Smooth muscle cell (in vitro differentiated cells): Measurements from ENCODE around the gene SPATA21. TPM values are rescaled to one million over a fixed set of nuclear protein-coding genes. Genes with fewer than 3 reads are reported as not detected.

Source experiments
- DNase-seq: peaks from one replicate; lab custom pipeline; 2025; ENCODE audit not compliant: unreplicated experiment; lab: John Stamatoyannopoulos, UW
- H2AFZ ChIP-seq: fragments of 200-600 bp; sonication (generic); 2 replicates; pipeline ENCODE4 v1.6.0; 2016; ENCODE audit warnings: antibody characterized with exemption, low read depth, mild to moderate bottlenecking
- H3F3A ChIP-seq: fragments of 200-600 bp; sonication (generic); 2 replicates; pipeline ENCODE4 v1.6.0; 2017; ENCODE audit warnings: antibody characterized with exemption, low read depth
- H3K27ac ChIP-seq: fragments of 200-600 bp; sonication (generic); 2 replicates; pipeline ENCODE4 v1.5.1; 2016; ENCODE audit warnings: low read depth, mild to moderate bottlenecking
- H3K27me3 ChIP-seq: fragments of 200-600 bp; sonication (generic); 2 replicates; pipeline ENCODE4 v1.6.1; 2016; ENCODE audit warnings: low read depth, mild to moderate bottlenecking
- H3K36me3 ChIP-seq: fragments of 200-600 bp; sonication (generic); 2 replicates; pipeline ENCODE4 v1.5.1; 2016; ENCODE audit warnings: low read depth
- H3K4me1 ChIP-seq: fragments of 200-600 bp; sonication (generic); 2 replicates; pipeline ENCODE4 v1.5.1; 2016; ENCODE audit warnings: low read depth
- H3K4me2 ChIP-seq: fragments of 200-600 bp; sonication (generic); 2 replicates; pipeline ENCODE4 v1.6.0; 2016; ENCODE audit warnings: mild to moderate bottlenecking
- H3K4me3 ChIP-seq: fragments of 200-600 bp; sonication (generic); 2 replicates; pipeline ENCODE4 v1.5.1; 2016; ENCODE audit warnings: mild to moderate bottlenecking
- H3K79me2 ChIP-seq: fragments of 200-600 bp; sonication (generic); 2 replicates; pipeline ENCODE4 v1.6.0; 2016; ENCODE audit warnings: low read depth, mild to moderate bottlenecking
- H3K9ac ChIP-seq: fragments of 200-600 bp; sonication (generic); 2 replicates; pipeline ENCODE4 v1.6.0; 2016; ENCODE audit warnings: low read depth
- H3K9me3 ChIP-seq: fragments of 200-600 bp; sonication (generic); replicated peaks from 2 replicates; pipeline ENCODE4 v1.5.1; 2016; ENCODE audit warnings: low read depth
- H4K20me1 ChIP-seq: fragments of 200-600 bp; sonication (generic); 2 replicates; pipeline ENCODE4 v1.6.0; 2016; ENCODE audit warnings: low read depth
- CTCF ChIP-seq: fragments of 200-600 bp; sonication (generic); IDR thresholded peaks from 2 replicates; pipeline ENCODE4 v1.5.1; 2017; ENCODE audit warnings: borderline replicate concordance, mild to moderate bottlenecking, antibody characterized with exemption; ENCODE audit not compliant: insufficient read depth, poor library complexity, severe bottlenecking
- WGBS: methylation state at CpG from one replicate; pipeline ENCODE4 v1.1.7; 2016; ENCODE audit warnings: low lambda C conversion rate; 5-methylcytosine and 5-hydroxymethylcytosine counted together
- polyA plus RNA-seq: library from polyadenylated mRNA; unstranded; fragments of >200 nt; fragmentation: Nextera tagmentation; extraction: Ambion mirVana; gene quantifications from 2 replicates; pipeline ENCODE4 v1.2.1, GENCODE V29; 2016
- total RNA-seq: library from RNA; depleted of rRNA; stranded (reverse); fragments of >200 nt; gene quantifications from 2 replicates; pipeline ENCODE4 v1.2.3, GENCODE V29; 2014

SPATA21 gene
- total and polyA plus RNA-seq, 2 experiments from 2014 or later: not detected

DNA sequence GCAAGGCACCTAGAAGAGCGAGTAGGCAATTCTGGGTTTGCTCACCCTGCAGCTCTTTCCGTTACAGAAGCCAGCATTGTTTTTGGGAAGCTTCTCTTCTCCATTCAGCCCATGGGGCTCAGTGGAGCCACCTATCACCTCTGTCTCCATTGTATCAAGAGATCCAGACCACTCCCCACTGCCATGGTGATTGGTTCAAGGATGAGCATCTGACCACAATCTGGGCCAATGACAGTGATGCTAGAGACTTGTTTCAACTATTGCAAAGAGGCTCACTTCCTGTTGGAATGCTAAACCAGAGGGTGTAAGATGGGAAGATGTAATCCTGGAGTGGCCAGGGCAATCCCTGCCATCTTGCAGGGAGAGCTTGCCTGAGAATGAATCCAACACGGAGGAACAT lies 6.6 kb downstream of the SPATA21 start:
- no peak overlapping the region for H3K27ac ChIP-seq
- no peaks in the 10 kb centered on the region for H4K20me1 ChIP-seq
- H3F3A ChIP-seq: no peaks in the 10 kb centered on the region
- no peak overlapping the region for H3K9ac ChIP-seq
- no peaks in the 10 kb centered on the region for H3K4me1 ChIP-seq
- no peak for DNase-seq
- no peaks in the 10 kb centered on the region for H3K79me2 ChIP-seq
- no peak for TF ChIP-seq CTCF
- H3K36me3 ChIP-seq: no peaks in the 10 kb centered on the region
- no peak overlapping the region for H2AFZ ChIP-seq
- H3K4me2 ChIP-seq: no peak overlapping the region
- WGBS: 94% methylated on average over 3 of the region's 3 CpGs
- no peak overlapping the region for H3K4me3 ChIP-seq
- no peaks in the 10 kb centered on the region for H3K27me3 ChIP-seq
- H3K9me3 ChIP-seq: no peaks in the 10 kb centered on the region

DNA sequence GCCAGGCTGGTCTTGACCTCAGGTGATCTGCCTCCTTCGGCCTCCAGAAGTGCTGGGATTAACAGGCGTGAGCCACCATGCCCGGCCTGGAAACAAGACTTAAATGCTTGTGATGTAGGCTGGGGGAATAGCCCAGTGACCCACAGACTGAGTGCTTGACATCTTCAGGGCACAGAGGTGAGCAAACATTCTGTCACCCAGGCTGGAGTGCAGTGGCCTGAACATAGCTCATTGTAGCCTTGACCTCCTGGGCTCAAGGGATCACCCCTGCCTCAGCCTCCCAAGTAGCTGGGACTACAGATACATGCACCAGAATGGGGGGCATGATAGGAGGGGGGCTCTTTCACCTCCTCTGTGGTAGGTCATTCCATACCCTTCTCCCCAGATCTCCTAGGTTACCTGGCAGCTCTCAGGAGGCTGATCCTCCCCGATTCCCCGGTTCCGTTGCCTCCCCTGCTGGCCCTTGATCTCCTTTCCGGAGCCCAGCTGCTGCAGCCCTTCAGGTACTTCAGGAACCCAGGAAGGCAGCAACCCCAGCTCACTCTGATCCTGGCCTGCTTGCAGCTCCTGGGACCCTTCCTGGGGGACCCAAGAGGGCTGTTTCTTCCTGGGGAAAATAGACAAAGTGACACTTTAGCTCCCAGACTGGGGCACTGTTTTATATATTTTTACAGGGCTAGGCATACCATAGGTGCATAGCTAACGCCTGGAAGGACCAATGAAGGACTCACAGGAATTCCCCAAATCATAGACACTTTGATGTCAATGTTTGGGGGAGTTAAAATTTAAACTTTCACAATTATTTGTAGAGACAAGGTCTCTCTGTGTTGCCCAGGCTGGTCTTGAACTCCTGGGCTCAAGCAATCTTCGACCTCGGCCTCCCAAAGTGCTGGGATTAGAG lies 11.8 kb downstream of the SPATA21 start:
- no peaks in the 10 kb centered on the region for H3K36me3 ChIP-seq
- H3K4me3 ChIP-seq: no peak overlapping the region
- no peak for TF ChIP-seq CTCF
- no peak for DNase-seq
- WGBS: 95% methylated on average over 10 of the region's 10 CpGs
- no peak overlapping the region for H3K4me2 ChIP-seq
- no peaks in the 10 kb centered on the region for H3F3A ChIP-seq
- no peaks in the 10 kb centered on the region for H4K20me1 ChIP-seq
- no peaks in the 10 kb centered on the region for H3K79me2 ChIP-seq
- H3K9ac ChIP-seq: no peak overlapping the region
- H3K4me1 ChIP-seq: no peaks in the 10 kb centered on the region
- no peaks in the 10 kb centered on the region for H3K9me3 ChIP-seq
- no peak overlapping the region for H2AFZ ChIP-seq
- no peaks in the 10 kb centered on the region for H3K27me3 ChIP-seq
- H3K27ac ChIP-seq: no peak overlapping the region

- H3K79me2 ChIP-seq: no peaks in the 10 kb centered on the region
- no peaks in the 10 kb centered on the region for H3K9me3 ChIP-seq
- H3K4me1 ChIP-seq: no peaks in the 10 kb centered on the region
- 88% methylated on average over 7 of the region's 7 CpGs for WGBS
- no peaks in the 10 kb centered on the region for H4K20me1 ChIP-seq
- no peak overlapping the region for H2AFZ ChIP-seq
- H3F3A ChIP-seq: no peaks in the 10 kb centered on the region
- no peak overlapping the region for H3K4me2 ChIP-seq
- H3K9ac ChIP-seq: no peak overlapping the region
- DNase-seq: no peak
- no peak overlapping the region for H3K4me3 ChIP-seq
- no peak overlapping the region for H3K27ac ChIP-seq
- TF ChIP-seq CTCF: no peak
- H3K27me3 ChIP-seq: no peaks in the 10 kb centered on the region
- H3K36me3 ChIP-seq: no peaks in the 10 kb centered on the region
Observed at GRCh38 chr1:16422041-16422440, 15.2 kb downstream of the SPATA21 start.

- Histone ChIP-seq H2AFZ (no peak overlapping the region), H3K27me3 (no peaks in the 10 kb centered on the region), H3K79me2 (no peaks in the 10 kb centered on the region), H4K20me1 (no peaks in the 10 kb centered on the region), H3K27ac (no peak overlapping the region), H3K4me1 (no peaks in the 10 kb centered on the region), H3K36me3 (no peaks in the 10 kb centered on the region), H3F3A (no peaks in the 10 kb centered on the region), H3K9ac (no peak overlapping the region), H3K9me3 (no peaks in the 10 kb centered on the region), H3K4me2 (no peak overlapping the region), H3K4me3 (no peak overlapping the region)
- no peak for TF ChIP-seq CTCF
- 89% methylated on average over 7 of the region's 7 CpGs for WGBS
- DNase-seq: no peak
Observed at GRCh38 chr1:16421201-16421600, 16.0 kb downstream of the SPATA21 start.
